Activated CD4-positive, CD25-positive, alpha-beta regulatory T cell treated with anti-CD3 and anti-CD28 coated beads, Interleukin-2, amount 50 U/mL, for 24 hours (primary cell): Measurements from ENCODE around the gene LNX2.

Experiments
- ATAC-seq, 2 donors: fragments of 150-1000 bp; cut with Tn5 transposase; one replicate each; pipeline ENCODE4 v1.10.0; 2021; ENCODE audit warnings: mild to moderate bottlenecking in 1 of 2, moderate library complexity in 1 of 2

Gene LNX2

GRCh38 chr13:27551562-27551961, 68.8 kb downstream of the LNX2 start:
- ATAC-seq: no peak

DNA sequence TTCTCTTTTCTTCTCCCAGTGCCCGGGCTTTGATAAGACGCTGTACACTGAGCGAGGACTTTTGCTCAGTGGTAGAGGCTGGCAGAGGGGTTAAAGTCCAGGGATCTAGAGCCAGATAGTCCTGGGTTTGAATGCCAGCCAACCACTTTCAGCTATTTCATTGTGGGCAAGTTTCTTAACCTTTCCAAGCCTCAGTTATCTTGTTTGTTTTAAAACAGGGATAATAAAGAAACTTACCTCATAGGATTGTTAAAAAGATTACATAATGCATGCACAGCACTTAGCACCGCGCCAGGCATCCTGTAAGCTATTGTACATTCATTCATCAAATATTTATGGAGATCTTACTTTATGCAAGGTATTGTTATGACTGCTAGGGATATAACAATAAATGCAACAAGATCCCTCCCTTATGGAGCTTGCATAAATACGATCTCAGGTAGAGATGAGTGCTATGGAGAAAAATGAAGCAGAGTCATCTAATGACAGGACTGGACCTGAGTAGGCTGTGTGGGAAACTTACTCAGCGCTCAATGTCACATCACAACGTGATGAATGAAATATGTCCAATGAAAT, 70.8 kb downstream of the LNX2 start:
- no peak for ATAC-seq

DNA sequence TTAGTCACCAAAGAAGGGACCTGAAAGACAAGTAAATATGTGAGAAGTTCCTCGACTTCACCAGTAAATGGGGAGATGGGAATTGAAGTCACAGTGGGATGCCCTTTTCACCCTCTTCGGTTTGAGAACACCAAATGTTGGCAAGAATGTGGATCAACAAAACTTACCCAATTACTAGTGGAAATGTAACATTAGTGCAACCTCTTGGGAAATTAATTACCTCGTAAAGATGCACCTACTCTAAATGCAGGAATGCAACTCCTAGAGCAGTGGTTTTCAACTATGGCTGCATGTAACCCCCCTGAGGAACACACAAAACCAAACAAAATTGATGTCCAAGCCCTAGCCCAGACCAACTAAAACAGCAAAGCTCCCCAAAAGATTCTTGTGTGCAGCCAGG, 78.1 kb downstream of the LNX2 start:
- ATAC-seq: no peak

- ATAC-seq: no peak
Observed at GRCh38 chr13:27541386-27541785, 78.9 kb downstream of the LNX2 start.

DNA sequence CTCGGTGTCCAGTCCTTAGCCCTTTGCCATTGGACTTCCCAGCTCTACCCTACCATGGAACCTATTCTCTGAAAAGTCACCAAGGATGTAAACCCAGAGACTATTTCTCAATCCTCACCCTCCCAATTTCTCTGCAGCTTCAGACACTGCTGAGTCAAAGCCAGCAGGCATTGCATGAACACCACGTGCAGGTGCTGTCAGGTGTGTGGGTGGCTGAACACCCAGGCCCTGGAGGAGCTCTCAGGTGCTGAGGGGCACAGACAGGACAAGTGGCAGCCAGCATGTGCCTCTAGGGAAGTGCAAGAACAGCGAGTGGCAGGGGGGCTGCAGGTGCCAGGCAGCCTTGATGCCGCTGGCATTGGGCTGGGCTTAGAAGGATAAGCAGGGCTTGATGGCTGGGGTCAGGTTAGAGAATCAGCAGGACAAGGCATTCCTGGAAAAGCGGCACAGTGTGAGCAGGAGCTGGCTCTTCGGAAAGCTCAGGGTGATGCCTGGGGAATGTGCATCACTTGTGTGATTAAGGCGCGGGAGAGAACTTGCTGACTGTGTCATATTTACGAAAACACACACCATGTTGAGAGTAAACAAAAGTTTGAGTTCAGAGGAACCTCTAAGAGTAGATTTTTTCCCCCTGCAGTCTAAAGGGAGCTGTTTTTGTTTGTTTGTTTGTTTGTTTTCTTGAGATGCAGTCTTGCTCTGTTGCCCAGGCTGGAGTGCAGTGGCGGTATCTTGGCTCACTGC, 83.8 kb downstream of the LNX2 start:
- no peak for ATAC-seq

GRCh38 chr13:27535546-27535945, 84.8 kb downstream of the LNX2 start:
- no peak for ATAC-seq

DNA sequence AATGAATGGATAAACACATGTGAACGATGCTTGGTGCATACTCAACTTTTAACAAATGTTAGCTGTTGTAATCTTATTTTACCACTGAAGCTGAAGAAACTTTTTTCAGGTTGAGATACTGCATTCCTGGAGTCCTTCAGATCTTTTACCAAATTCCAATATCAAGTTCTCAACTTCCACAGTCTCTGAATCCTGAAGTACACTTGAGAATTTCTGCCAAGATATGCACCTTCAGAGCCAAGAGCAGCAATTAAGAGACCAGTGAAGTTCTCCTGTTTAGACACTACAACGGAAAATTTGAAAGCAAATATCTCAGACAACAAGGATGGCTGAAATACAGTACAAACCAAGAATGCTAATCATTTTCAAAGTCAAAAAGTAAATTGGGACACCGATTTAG, 85.3 kb downstream of the LNX2 start:
- no peak for ATAC-seq

DNA sequence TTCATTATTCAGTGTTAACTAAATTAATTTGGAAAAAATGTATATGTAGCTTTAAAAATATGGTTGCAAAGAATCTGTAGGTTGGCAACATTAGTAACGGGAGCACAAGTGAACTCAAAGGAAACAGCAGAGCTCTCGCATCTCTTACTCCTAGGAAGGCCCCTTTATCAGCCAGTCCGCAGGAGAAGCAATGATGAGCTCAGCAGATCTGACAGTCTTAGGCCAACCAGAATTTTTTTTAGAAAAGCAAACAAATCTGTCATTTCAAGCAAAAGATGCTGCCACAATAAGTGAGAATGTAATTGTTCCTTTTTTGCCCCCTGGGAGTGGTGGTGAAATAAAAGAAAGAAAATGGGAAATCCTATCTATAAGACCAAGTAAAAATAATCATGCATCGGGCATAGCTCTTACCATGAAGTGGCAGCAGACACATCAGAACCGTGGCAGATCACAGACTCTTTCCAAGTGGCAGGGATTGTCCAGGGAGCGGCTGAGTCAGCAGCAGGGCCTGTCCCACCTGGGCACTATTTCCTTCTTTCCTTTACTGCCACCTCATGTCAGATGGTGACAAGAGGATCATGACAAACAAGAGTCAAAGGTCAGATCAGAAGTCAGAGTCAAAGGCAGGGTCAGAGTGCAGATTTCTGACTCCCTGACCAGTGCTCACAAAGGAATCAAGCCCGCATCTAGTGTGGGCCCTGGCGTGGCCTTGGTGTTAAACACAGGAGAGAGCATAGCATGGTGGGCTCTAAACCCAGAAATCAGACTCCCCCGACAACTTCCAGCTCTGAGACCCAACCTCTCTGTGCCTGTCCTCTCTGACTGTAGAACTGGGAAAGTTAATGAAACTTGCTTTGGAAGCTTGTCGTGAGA, 86.0 kb downstream of the LNX2 start:
- no peak for ATAC-seq

- peak in 1 of 2 donors; percentile 20 for ATAC-seq
Observed at GRCh38 chr13:27533155-27533643, 87.1 kb downstream of the LNX2 start.

- ATAC-seq: no peak
Observed at GRCh38 chr13:27528908-27529307, 91.4 kb downstream of the LNX2 start.

DNA sequence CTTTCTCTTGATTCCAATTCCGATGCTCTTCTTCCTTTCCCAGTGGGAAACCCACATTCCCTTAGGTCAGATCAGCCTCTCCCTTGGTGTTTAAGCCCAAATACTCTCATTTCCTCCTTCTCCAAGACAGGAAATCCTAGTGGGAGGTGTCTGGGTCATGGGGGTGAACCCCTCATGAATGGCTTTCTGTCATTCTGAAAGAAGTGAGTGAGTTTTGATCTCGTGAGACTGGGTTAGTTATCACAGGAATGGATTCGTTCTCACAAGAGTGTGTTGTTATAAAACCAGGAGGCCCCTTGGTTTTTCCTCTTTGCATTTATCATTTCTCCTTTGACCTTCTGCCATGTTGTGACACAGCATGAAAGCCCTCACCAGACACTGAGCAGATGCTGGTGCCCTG, 93.8 kb downstream of the LNX2 start:
- no peak for ATAC-seq

DNA sequence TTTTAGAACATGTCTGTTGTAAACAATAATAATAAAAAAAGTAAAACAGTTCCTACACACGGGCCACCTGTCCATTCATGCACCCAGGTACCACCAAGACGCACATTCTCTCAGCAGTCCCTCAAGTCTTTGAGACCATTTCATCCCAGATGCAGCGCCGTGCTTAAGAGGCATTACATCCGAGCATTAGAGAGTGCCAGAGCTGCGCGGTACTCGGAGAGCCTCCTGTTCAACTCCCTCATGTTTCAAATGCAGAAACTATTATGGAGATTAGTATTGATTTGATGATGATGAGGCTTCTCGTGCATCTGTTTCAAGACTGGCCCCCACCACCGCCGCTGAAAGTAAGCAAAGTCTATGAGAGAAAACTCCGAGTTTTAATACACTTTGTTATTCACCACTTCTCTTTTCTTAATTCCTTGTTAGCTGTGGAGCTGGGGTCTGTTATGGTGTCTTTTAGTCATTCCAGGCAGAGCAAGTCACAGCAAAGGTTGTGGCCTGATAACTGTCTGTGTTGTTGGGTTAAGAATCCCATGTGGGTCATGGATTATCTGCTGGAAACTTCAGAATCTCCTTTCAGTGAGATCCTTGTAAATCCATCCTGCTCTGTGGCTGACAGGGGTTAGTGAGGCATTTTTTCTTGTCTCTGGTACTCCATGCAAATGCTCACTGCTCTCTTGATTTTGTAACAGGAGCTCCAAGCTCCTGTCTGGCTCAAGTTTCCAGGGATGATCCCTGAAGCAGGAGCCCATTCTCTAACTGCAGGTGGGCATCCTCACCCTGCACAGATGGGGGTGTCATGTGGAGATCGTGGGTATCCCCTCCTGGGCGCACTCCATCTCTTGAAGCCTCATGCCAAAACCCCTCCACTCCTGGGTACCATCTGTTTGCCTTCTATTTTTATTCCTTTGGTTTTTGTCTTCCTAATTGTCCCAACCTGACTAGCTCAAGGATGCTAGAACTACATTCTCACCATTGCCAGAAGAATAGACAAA, 95.1 kb downstream of the LNX2 start:
- ATAC-seq: no peak

- no peak for ATAC-seq
Observed at GRCh38 chr13:27523346-27524073, 96.8 kb downstream of the LNX2 start.

DNA sequence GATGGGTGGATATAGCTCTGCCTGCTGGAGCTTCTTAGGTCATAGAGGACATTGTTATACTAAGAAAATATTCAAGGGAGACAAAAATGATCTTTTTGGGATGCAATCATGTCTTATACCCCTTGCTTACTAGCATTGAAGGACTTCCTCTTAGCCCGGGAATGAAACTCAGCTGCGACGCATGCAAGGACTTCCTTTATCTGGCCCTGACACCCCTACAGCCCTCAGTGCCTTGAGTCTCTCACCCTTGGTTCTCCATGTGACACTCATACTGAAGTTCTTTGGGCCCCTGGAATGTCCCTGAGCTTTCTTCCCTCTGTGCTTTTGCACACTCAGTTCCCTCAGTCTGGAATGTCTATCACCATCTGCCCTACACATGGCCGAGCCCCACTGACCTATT, 97.5 kb downstream of the LNX2 start:
- ATAC-seq: no peak

- ATAC-seq: no peak
Observed at GRCh38 chr13:27516103-27516502, 104.2 kb downstream of the LNX2 start.

DNA sequence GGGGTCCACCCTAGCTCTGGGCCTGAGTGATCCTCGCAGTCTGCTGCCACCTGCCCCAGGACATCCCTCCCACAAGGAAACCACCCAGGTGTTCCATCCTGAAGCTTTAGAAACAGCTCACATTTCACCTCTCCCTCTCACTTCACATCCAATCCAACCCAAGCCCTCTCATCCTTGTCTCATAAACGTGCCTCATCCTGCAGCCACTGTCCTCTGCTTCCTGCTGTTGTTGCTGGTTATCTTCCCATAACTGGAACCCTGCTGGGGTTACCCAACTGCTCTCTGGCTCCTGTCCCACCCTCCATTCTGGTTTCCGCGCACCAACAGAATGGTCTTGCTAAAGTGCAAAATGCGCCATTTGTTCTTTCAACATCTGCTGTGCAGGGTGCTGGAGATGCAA, 110.2 kb downstream of the LNX2 start:
- ATAC-seq: no peak

- no peak for ATAC-seq
Observed at GRCh38 chr13:27508802-27509201, 111.5 kb downstream of the LNX2 start.

DNA sequence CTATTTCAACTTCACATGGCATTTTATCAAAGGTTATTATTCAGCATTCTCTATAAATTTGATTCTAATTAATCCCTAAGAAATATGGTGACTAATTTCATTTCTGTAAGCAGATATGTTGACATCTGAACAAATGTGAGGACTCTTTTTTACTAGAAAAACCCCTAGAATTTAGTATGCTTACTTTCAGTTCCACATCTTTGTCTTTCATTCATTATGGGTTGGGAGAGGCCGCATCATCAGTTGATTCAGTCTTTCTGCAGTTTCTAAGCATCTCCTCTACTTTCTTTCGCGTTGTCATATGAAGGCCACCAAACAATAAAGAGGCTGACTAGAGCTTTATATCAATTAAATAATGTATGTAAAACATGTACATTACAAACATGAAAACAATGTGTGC, 114.5 kb downstream of the LNX2 start:
- ATAC-seq: peak in 1 of 2 donors; percentile 13

- no peak for ATAC-seq
Observed at GRCh38 chr13:27504868-27505194, 115.5 kb downstream of the LNX2 start.

DNA sequence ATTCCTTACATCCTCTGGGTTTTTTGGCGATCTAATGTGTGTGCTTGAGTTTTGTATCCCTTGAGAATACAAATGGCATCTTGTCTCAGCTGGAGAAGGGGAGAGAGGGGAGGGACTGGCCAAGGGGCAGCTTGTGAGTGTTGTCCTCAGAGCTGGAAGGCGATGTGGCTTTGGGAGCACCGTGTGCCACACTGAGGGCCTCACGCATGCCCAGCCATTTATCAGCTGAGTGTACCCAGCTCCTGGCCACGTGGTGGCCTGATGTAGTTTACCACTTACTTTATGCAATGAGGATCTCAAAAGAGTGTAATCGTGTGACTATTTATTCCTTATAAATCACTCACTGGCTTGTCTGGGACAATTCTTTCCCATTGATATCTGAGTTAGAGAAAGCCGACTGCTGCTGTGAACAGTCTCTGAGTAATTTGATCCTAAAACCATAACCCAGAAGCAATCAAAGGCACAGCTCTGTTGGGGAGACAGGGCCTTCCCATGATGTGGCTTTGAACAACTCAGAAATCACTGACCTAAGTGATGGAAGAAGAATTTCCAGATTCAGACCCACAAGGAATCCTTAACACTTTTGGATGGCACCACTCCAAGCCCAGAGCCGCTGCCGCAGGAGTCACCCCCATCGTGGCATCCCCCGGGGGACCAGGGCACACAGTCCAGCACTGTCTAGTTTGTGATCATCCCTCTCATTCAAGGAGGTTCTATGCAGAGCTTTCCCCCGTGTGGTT, 116.0 kb downstream of the LNX2 start:
- no peak for ATAC-seq
